GM12891 (cell line): ENCODE results near the gene PSMC1.

Experiments used
- DNase-seq: peaks from one replicate; pipeline ENCODE4 v3.0.0; 2011; ENCODE audit warnings: low spot score; ENCODE audit not compliant: insufficient read length
- FAIRE-seq: peaks from 2 replicates; lab custom pipeline; 2011; peaks lifted over from hg19 to GRCh38; lab: Jason Lieb, UNC
- PAX5 ChIP-seq: IDR thresholded peaks from 2 replicates; pipeline ENCODE4 v1.6.1; 2011; ENCODE audit warnings: low read length, moderate library complexity, mild to moderate bottlenecking; ENCODE audit not compliant: insufficient read depth, severe bottlenecking
- POLR2A ChIP-seq: IDR thresholded peaks from 2 replicates; pipeline ENCODE4 v1.6.1; 2011; ENCODE audit warnings: low read depth, low read length, control low read depth
- POLR2AphosphoS5 ChIP-seq: IDR thresholded peaks from 2 replicates; pipeline ENCODE4 v1.6.1; 2011; ENCODE audit warnings: low read depth, low read length, control low read depth
- POU2F2 ChIP-seq: IDR thresholded peaks from 2 replicates; pipeline ENCODE4 v1.6.1; 2011; ENCODE audit warnings: low read depth, mild to moderate bottlenecking, control low read depth, low read length, moderate library complexity
- SPI1 ChIP-seq: IDR thresholded peaks from 2 replicates; pipeline ENCODE4 v1.6.1; 2011; ENCODE audit warnings: low read depth, low read length, control low read depth
- TAF1 ChIP-seq: IDR thresholded peaks from 2 replicates; pipeline ENCODE4 v1.6.1; 2011; ENCODE audit warnings: low read depth, low read length, control low read depth

The PSMC1 gene

GRCh38 chr14:90301122-90301521 lies 44.8 kb downstream of the PSMC1 start:
- TF ChIP-seq POLR2AphosphoS5 = no peak
- no peak for TF ChIP-seq PAX5
- TF ChIP-seq POLR2A = no peak
- no peak for TF ChIP-seq POU2F2
- TF ChIP-seq TAF1 = no peak
- DNase-seq (no peak), FAIRE-seq (no peak)

GRCh38 chr14:90301668-90302090 lies 45.3 kb downstream of the PSMC1 start:
- no peak for FAIRE-seq
- no peak for TF ChIP-seq POLR2AphosphoS5
- TF ChIP-seq POU2F2 = no peak
- DNase-seq = no peak

- FAIRE-seq = no peak
- no peak for DNase-seq
- TF ChIP-seq POU2F2 = no peak
- no peak for TF ChIP-seq POLR2AphosphoS5
- TF ChIP-seq PAX5 = no peak
- TF ChIP-seq TAF1 = no peak
- TF ChIP-seq SPI1 = no peak
- TF ChIP-seq POLR2A = no peak
Observed at GRCh38 chr14:90302529-90303303, 46.4 kb downstream of the PSMC1 start.

DNA sequence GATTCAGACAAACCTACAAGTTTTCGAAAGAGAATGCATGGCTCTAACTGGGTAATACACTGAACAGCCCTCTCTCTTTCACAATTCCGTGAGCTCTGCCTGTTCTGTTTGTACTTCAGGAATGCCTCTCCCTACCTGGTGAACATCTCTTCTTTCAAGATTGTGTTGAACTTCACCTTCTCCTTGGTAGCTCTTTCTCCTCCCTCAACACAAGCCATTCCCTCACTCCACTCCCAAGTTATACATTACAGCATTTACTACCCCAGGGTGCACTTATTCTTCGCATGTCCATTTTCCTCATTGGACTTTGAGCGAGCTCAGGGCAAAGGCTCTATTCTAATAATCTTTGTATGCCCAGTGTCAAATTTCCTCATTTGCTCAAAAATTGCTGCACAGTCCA lies 47.1 kb downstream of the PSMC1 start:
- no peak for TF ChIP-seq TAF1
- TF ChIP-seq POLR2A = no peak
- TF ChIP-seq PAX5 = no peak
- no peak for TF ChIP-seq POU2F2
- no peak for TF ChIP-seq POLR2AphosphoS5
- TF ChIP-seq SPI1 = no peak
- no peak for FAIRE-seq

GRCh38 chr14:90304502-90304901 lies 48.1 kb downstream of the PSMC1 start:
- no peak for TF ChIP-seq SPI1
- no peak for TF ChIP-seq PAX5
- no peak for TF ChIP-seq POLR2A
- TF ChIP-seq POLR2AphosphoS5 = no peak
- no peak for TF ChIP-seq POU2F2
- TF ChIP-seq TAF1 = no peak
- no peak for DNase-seq
- no peak for FAIRE-seq

More for the DNA sequence above, 47.1 kb downstream of the PSMC1 start:
- DNase-seq = no peak

GRCh38 chr14:90305176-90305601 lies 48.8 kb downstream of the PSMC1 start:
- TF ChIP-seq PAX5 (no peak), POLR2A (no peak), TAF1 (no peak), POLR2AphosphoS5 (no peak), SPI1 (no peak), POU2F2 (no peak)
- FAIRE-seq (no peak), DNase-seq (no peak)

GRCh38 chr14:90308561-90308960 lies 52.2 kb downstream of the PSMC1 start:
- no peak for FAIRE-seq
- no peak for TF ChIP-seq TAF1
- TF ChIP-seq PAX5 = no peak
- no peak for TF ChIP-seq SPI1
- no peak for TF ChIP-seq POU2F2
- TF ChIP-seq POLR2AphosphoS5 = no peak
- no peak for TF ChIP-seq POLR2A
- DNase-seq = no peak

DNA sequence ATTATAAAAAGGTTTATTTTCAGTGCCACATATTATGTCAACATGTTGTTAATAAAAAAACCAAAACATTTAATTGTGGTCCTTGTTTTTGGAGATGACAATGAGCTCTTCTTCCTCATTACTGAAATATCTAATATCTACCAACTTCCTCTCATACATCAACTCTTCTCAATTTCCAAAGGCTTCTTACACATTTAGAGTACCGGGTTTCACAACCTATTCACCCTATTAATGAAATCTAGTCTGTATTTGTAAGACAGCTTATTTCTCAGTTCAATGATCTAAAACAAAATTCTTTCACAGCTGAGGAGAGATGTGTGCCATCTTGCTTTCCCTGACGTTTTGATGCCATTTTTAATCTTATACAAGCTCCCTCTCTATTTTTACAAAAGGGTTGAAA lies 60.9 kb downstream of the PSMC1 start:
- no peak for DNase-seq
- TF ChIP-seq TAF1 (no peak), POU2F2 (no peak), PAX5 (no peak), POLR2AphosphoS5 (no peak)
- FAIRE-seq = no peak

DNA sequence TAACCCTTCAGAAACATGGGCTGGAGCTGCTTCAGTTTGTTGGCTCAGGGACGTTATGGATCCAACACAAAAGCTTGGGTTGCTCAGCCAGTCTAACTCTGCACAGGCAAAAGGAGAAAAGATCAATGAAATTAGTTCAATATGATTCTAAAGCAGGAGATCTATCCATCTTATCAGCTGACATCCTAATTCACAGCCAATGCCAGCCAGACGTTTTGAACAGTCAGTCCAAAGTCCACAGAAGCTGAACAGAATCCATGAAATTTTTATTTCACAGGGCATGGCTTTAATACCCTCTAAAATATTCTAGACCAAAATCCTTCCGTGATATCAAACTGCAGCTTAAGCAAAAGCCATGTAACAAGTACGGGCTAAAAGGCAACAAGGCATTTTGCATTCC lies 61.7 kb downstream of the PSMC1 start:
- DNase-seq (no peak), FAIRE-seq (no peak)
- TF ChIP-seq POLR2AphosphoS5 (no peak), SPI1 (no peak), POLR2A (no peak), TAF1 (no peak), POU2F2 (no peak), PAX5 (no peak)

DNA sequence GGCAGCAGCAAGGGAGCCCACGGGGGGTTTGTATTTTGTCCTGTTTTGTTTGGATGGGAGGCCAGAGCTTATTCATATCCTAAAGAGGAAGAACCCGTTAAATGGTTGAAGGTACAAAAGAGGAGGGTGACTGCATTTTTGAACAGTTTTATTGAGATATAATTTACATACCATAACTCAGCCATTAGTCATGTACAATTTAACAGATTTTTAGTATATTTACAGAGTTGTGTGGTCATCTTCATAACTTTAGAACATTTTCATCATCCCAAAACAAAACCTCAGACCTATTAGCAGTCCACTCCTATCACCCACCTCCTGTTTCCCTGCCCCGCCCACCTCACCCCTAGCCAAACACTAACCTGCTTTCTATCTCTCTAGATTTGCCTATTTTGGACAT lies 62.8 kb downstream of the PSMC1 start:
- FAIRE-seq = no peak
- TF ChIP-seq POLR2AphosphoS5 = no peak
- no peak for DNase-seq
